WTC11 (cell line): ENCODE results near the gene TRAPPC10. TPM values are rescaled to one million over a fixed set of nuclear protein-coding genes. Genes with fewer than 3 reads are reported as not detected.

Source experiments
- ATAC-seq: fragments of 200-7000 bp; cut with Tn5 transposase; 2 replicates; pipeline ENCODE4 v1.10.0; 2021; ENCODE audit warnings: mild to moderate bottlenecking, moderate library complexity
- CTCF ChIA-PET: fragments of 300-600 bp; sonication (Branson Sonifier 250); formaldehyde crosslinking; loops from one replicate; lab custom pipeline; 2021; ENCODE audit warnings: antibody characterized with exemption; lab: Charles Lee
- POLR2A ChIA-PET: fragments of 350-600 bp; sonication (Branson Sonifier 250); formaldehyde crosslinking; loops from one replicate; lab custom pipeline; 2021; ENCODE audit warnings: antibody characterized with exemption; lab: Charles Lee
- DNase-seq: peaks from one replicate; pipeline ENCODE4 v3.0.0; 2021; ENCODE audit warnings: low spot score
- H3K27ac Mint-ChIP-seq: 2 replicates; pipeline ENCODE4 v1.8.0; 2021; ENCODE audit warnings: mixed read lengths
- H3K27me3 Mint-ChIP-seq: 2 replicates; pipeline ENCODE4 v1.8.0; 2021; ENCODE audit warnings: low read depth, mild to moderate bottlenecking, moderate library complexity, mixed read lengths
- H3K36me3 Mint-ChIP-seq: 2 replicates; pipeline ENCODE4 v1.8.0; 2021; ENCODE audit warnings: mixed read lengths
- H3K4me1 Mint-ChIP-seq: 2 replicates; pipeline ENCODE4 v1.8.0; 2022; ENCODE audit warnings: mixed read lengths
- H3K4me3 Mint-ChIP-seq: 2 replicates; pipeline ENCODE4 v1.8.0; 2021; ENCODE audit warnings: mild to moderate bottlenecking, moderate library complexity, mixed read lengths
- H3K9me3 Mint-ChIP-seq: 2 replicates; pipeline ENCODE4 v1.8.0; 2021; ENCODE audit warnings: mixed read lengths
- AFF4 ChIP-seq: sonication (generic); formaldehyde crosslinking; IDR thresholded peaks from 2 replicates; pipeline ENCODE4 v1.8.1; 2023; ENCODE audit warnings: mild to moderate bottlenecking, missing genetic modification reagents, borderline replicate concordance
- ARID4B ChIP-seq: sonication (generic); formaldehyde crosslinking; IDR thresholded peaks from 2 replicates; pipeline ENCODE4 v1.8.0; 2023; ENCODE audit warnings: missing genetic modification reagents, mild to moderate bottlenecking, borderline replicate concordance
- CDX4 ChIP-seq: fragments of 250-450 bp; sonication (Bioruptor Pico); IDR thresholded peaks from 2 replicates; pipeline ENCODE4 v1.9.0; 2021; ENCODE audit warnings: moderate library complexity, mild to moderate bottlenecking, inconsistent platforms, borderline replicate concordance
- ELF4 ChIP-seq: sonication (generic); formaldehyde crosslinking; IDR thresholded peaks from 2 replicates; pipeline ENCODE4 v1.8.1; 2022; ENCODE audit warnings: low read depth, mild to moderate bottlenecking, moderate library complexity, missing genetic modification reagents
- GTF2I ChIP-seq: fragments of 250-450 bp; sonication (Bioruptor Pico); conservative IDR thresholded peaks from 2 replicates; pipeline ENCODE4 v1.4.0; 2021; ENCODE audit warnings: mild to moderate bottlenecking
- JUN ChIP-seq: sonication (generic); formaldehyde crosslinking; IDR thresholded peaks from 2 replicates; pipeline ENCODE4 v1.8.0; 2023; ENCODE audit warnings: mild to moderate bottlenecking, missing genetic modification reagents
- NFATC4 ChIP-seq: fragments of 250-450 bp; sonication (Bioruptor Pico); IDR thresholded peaks from 2 replicates; pipeline ENCODE4 v1.9.0; 2021; ENCODE audit warnings: mild to moderate bottlenecking
- NFYB ChIP-seq: sonication (generic); formaldehyde crosslinking; conservative IDR thresholded peaks from 2 replicates; pipeline ENCODE4 v1.8.0; 2022; ENCODE audit warnings: low read depth, missing genetic modification reagents
- PRDM15 ChIP-seq: sonication (generic); formaldehyde crosslinking; IDR thresholded peaks from 2 replicates; pipeline ENCODE4 v1.8.0; 2022; ENCODE audit warnings: missing genetic modification reagents
- SMAD4 ChIP-seq: sonication (generic); formaldehyde crosslinking; IDR thresholded peaks from 2 replicates; pipeline ENCODE4 v1.8.0; 2022; ENCODE audit warnings: mild to moderate bottlenecking, missing genetic modification reagents
- SOX15 ChIP-seq: fragments of 250-450 bp; sonication (Bioruptor Pico); IDR thresholded peaks from 2 replicates; pipeline ENCODE4 v1.9.0; 2021; ENCODE audit warnings: mild to moderate bottlenecking
- TEAD1 ChIP-seq: sonication (generic); formaldehyde crosslinking; IDR thresholded peaks from 2 replicates; pipeline ENCODE4 v1.8.0; 2022; ENCODE audit warnings: mild to moderate bottlenecking, missing genetic modification reagents
- ZNF121 ChIP-seq: sonication (generic); formaldehyde crosslinking; IDR thresholded peaks from 2 replicates; pipeline ENCODE4 v1.8.0; 2023; ENCODE audit warnings: missing genetic modification reagents
- ZNF423 ChIP-seq: fragments of 250-450 bp; sonication (Bioruptor Pico); IDR thresholded peaks from 2 replicates; pipeline ENCODE4 v2.1.2; 2022; ENCODE audit warnings: mild to moderate bottlenecking, moderate library complexity
- total RNA-seq: library from RNA; stranded (reverse); gene quantifications from 3 replicates; pipeline ENCODE4 v1.2.3, GENCODE V29; 2021
- TF ChIP-seq, protein P1 (sequence below): sonication (generic); formaldehyde crosslinking; IDR thresholded peaks from 2 replicates; pipeline ENCODE4 v1.8.0; 2022; ENCODE audit warnings: mild to moderate bottlenecking, missing genetic modification reagents
- TF ChIP-seq, protein P2 (sequence below): sonication (generic); formaldehyde crosslinking; IDR thresholded peaks from 2 replicates; pipeline ENCODE4 v1.8.1; 2022; ENCODE audit warnings: mild to moderate bottlenecking, missing genetic modification reagents, moderate library complexity, borderline replicate concordance
- TF ChIP-seq, protein P3 (sequence below): sonication (generic); formaldehyde crosslinking; IDR thresholded peaks from 2 replicates; pipeline ENCODE4 v1.8.1; 2023; ENCODE audit warnings: mild to moderate bottlenecking, missing genetic modification reagents, moderate library complexity
- TF ChIP-seq, protein P4 (sequence below): sonication (generic); formaldehyde crosslinking; conservative IDR thresholded peaks from 2 replicates; pipeline ENCODE4 v1.8.1; 2022; ENCODE audit warnings: mild to moderate bottlenecking, missing genetic modification reagents

TRAPPC10 gene
- total RNA-seq, 1 experiment from 2014 or later = 34.5 TPM

GRCh38 chr21:43982489-43983078 is 29.5 kb upstream of the TRAPPC10 start:
- no peaks in the 10 kb centered on the region for H3K36me3 Mint-ChIP-seq
- no peaks in the 10 kb centered on the region for H3K9me3 Mint-ChIP-seq
- no peak overlapping the region for H3K27ac Mint-ChIP-seq
- TF ChIP-seq SMAD4 (no peak), PRDM15 (no peak), ARID4B (CRISPR knock-in tag) (no peak), CDX4 (CRISPR knock-in tag) (no peak), NFATC4 (no peak), GTF2I (CRISPR knock-in tag) (no peak), ZNF121 (CRISPR knock-in tag) (no peak), ELF4 (CRISPR knock-in tag) (no peak), AFF4 (CRISPR knock-in tag) (no peak), JUN (CRISPR knock-in tag) (no peak), TEAD1 (CRISPR knock-in tag) (no peak), SOX15 (CRISPR knock-in tag) (no peak), NFYB (no peak), ZNF423 (no peak)
- TF ChIP-seq, protein P1, sequence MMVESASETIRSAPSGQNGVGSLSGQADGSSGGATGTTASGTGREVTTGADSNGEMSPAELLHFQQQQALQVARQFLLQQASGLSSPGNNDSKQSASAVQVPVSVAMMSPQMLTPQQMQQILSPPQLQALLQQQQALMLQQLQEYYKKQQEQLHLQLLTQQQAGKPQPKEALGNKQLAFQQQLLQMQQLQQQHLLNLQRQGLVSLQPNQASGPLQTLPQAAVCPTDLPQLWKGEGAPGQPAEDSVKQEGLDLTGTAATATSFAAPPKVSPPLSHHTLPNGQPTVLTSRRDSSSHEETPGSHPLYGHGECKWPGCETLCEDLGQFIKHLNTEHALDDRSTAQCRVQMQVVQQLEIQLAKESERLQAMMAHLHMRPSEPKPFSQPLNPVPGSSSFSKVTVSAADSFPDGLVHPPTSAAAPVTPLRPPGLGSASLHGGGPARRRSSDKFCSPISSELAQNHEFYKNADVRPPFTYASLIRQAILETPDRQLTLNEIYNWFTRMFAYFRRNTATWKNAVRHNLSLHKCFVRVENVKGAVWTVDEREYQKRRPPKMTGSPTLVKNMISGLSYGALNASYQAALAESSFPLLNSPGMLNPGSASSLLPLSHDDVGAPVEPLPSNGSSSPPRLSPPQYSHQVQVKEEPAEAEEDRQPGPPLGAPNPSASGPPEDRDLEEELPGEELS (CRISPR knock-in tag) = no peak
- TF ChIP-seq, protein P2, sequence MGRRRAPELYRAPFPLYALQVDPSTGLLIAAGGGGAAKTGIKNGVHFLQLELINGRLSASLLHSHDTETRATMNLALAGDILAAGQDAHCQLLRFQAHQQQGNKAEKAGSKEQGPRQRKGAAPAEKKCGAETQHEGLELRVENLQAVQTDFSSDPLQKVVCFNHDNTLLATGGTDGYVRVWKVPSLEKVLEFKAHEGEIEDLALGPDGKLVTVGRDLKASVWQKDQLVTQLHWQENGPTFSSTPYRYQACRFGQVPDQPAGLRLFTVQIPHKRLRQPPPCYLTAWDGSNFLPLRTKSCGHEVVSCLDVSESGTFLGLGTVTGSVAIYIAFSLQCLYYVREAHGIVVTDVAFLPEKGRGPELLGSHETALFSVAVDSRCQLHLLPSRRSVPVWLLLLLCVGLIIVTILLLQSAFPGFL = no peak
- TF ChIP-seq, protein P3, sequence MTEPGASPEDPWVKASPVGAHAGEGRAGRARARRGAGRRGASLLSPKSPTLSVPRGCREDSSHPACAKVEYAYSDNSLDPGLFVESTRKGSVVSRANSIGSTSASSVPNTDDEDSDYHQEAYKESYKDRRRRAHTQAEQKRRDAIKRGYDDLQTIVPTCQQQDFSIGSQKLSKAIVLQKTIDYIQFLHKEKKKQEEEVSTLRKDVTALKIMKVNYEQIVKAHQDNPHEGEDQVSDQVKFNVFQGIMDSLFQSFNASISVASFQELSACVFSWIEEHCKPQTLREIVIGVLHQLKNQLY (CRISPR knock-in tag) = no peak
- TF ChIP-seq, protein P4, sequence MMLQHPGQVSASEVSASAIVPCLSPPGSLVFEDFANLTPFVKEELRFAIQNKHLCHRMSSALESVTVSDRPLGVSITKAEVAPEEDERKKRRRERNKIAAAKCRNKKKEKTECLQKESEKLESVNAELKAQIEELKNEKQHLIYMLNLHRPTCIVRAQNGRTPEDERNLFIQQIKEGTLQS = no peak
- H3K4me1 Mint-ChIP-seq = peaks cover 22% of the 10 kb centered on the region
- ATAC-seq (no peak), DNase-seq (no peak)
- H3K4me3 Mint-ChIP-seq = no peak overlapping the region
- H3K27me3 Mint-ChIP-seq = no peaks in the 10 kb centered on the region
- CTCF ChIA-PET = interaction anchor here (1.4 kb wide), 1 partner anchor 41 kb away, joined by 3 read pairs; no protein-coding TSS in a partner anchor
- POLR2A ChIA-PET = interaction anchor here (1.0 kb wide), 1 partner anchor 30 kb away, joined by 3 read pairs; the partner anchor contains the start of gene TRAPPC10
